ENCODE data around the gene GNAZ.
A peak's percentile ranks its signal among the peaks of the same experiment; 100 is the strongest.

GNAZ gene

DNA sequence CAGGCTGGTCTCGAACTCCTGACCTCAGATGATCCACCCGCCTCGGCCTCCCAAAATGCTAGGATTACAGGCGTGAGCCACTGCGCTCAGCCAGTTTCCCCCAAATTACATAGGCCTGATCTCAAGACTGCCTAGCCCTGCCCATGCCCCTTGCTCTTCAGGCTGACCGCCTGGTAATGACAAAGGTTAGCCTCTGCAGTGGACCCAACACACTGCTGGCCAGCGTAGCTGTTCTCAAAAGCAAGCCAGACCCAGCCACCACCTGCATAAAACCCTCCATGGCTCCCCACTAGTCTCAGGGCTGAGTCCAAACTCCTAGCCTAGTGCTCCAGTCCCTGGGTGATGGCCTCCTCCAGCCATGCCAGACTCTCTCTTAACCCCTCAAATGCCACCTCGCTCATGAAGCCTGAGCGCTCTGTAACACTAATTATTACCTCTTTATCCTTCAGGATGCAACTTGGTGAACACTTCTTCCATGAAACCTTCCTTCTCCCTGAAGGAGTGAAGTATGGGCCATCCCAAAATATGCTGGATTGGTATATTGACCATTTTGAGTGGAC lies 72.3 kb downstream of the GNAZ start:
- no peak overlapping the region for H3K27ac ChIP-seq (ENCODE audit: low read depth, low read length)
- no peaks in the 10 kb centered on the region for H3K9me3 ChIP-seq (ENCODE audit: insufficient read depth, low read depth, low read length)
- H3K4me3 ChIP-seq (ENCODE audit: low read length): no peak overlapping the region
- H3K27me3 ChIP-seq (ENCODE audit: insufficient read depth, low read length): no peaks in the 10 kb centered on the region; the same call in 1 of the 2 replicates
- H3K4me1 ChIP-seq (ENCODE audit: insufficient read depth, low read length): peaks cover 11% of the 10 kb centered on the region; the same call in 1 of the 2 replicates
- 92% methylated on average over 9 of the region's 9 CpGs for WGBS
- H3K9ac ChIP-seq (ENCODE audit: low read depth, low read length): no peak overlapping the region
- no peaks in the 10 kb centered on the region for H3K36me3 ChIP-seq (ENCODE audit: insufficient read depth, low read length)

DNA sequence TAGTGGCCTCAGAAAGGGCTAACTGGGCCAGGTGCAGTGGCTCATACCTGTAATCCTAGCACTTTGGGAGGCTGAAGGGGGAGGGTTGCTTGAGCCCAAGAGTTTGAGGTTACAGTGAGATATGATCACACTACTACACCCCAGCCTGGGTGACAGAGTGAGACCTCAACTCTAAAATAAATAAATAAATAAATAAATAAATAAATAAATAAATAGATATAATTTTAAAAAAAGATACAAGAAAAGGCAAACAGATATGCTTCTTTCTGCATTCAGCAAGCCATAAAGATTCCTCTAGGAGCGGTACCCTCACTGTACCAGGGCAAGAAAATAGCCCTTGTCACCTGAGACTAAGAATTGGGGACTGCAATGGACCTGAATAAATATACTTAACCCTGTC lies 72.8 kb downstream of the GNAZ start:
- no peaks in the 10 kb centered on the region for H3K36me3 ChIP-seq (ENCODE audit: insufficient read depth, low read length)
- no peaks in the 10 kb centered on the region for H3K9me3 ChIP-seq (ENCODE audit: insufficient read depth, low read depth, low read length)
- H3K27ac ChIP-seq (ENCODE audit: low read depth, low read length): no peak overlapping the region
- H3K4me1 ChIP-seq (ENCODE audit: insufficient read depth, low read length): peaks cover 7% of the 10 kb centered on the region; the same call in 1 of the 2 replicates
- WGBS: 97% methylated on average over 1 of the region's 1 CpG
- H3K4me3 ChIP-seq (ENCODE audit: low read length): no peak overlapping the region
- no peak overlapping the region for H3K9ac ChIP-seq (ENCODE audit: low read depth, low read length)
- no peaks in the 10 kb centered on the region; the same call in 1 of the 2 replicates for H3K27me3 ChIP-seq (ENCODE audit: insufficient read depth, low read length)

DNA sequence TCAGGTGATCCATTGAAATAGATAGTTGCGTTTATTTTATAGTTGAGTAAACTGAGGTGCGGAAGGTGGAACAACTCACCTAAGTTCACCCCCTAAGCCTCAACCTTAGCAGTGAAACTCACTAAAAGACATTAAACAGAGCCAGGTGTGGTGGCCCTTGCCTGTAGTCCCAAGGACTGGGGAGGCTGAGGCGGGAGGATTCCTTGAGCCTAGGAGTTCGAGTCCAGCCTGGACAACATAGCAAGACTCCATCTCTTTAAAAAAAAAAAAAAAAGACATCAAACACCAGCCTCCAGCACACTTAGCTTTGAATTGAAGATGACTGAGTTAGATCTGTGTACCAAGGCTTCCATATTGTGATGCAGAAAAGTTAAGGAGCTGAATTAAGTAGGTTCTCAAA lies 74.1 kb downstream of the GNAZ start:
- 85% methylated on average over 3 of the region's 4 CpGs for WGBS
- Histone ChIP-seq H3K27ac (ENCODE audit: low read depth, low read length) (no peak overlapping the region), H3K27me3 (ENCODE audit: insufficient read depth, low read length) (no peaks in the 10 kb centered on the region; the same call in 1 of the 2 replicates), H3K36me3 (ENCODE audit: insufficient read depth, low read length) (no peaks in the 10 kb centered on the region), H3K4me1 (ENCODE audit: insufficient read depth, low read length) (peaks cover 9% of the 10 kb centered on the region), H3K9me3 (ENCODE audit: insufficient read depth, low read depth, low read length) (no peaks in the 10 kb centered on the region), H3K9ac (ENCODE audit: low read depth, low read length) (no peak overlapping the region), H3K4me3 (ENCODE audit: low read length) (no peak overlapping the region)

GRCh38 chr22:23144932-23145877 lies 74.9 kb downstream of the GNAZ start, which contains the start of gene RAB36:
Gene RAB36 (plus strand): TSS chr22:23145477. CDS start chr22:23146617, 1,140 bp downstream.
- 5% methylated on average over 62 of the region's 62 CpGs for WGBS
- Histone ChIP-seq H3K27me3 (ENCODE audit: insufficient read depth, low read length) (no peaks in the 10 kb centered on the region; the same call in 1 of the 2 replicates), H3K4me3 (ENCODE audit: low read length) (peak within 1 kb of the TSS; percentile 55), H3K9ac (ENCODE audit: low read depth, low read length) (peak within 1 kb of the TSS; percentile 29; the same call in 1 of the 2 replicates), H3K36me3 (ENCODE audit: insufficient read depth, low read length) (no peaks in the 10 kb centered on the region), H3K9me3 (ENCODE audit: insufficient read depth, low read depth, low read length) (no peaks in the 10 kb centered on the region), H3K27ac (ENCODE audit: low read depth, low read length) (no peak within 1 kb of the TSS), H3K4me1 (ENCODE audit: insufficient read depth, low read length) (peaks cover 11% of the 10 kb centered on the region)

GRCh38 chr22:23145878-23146470 lies 75.7 kb downstream of the GNAZ start:
- peak overlapping the region; percentile 55 for H3K4me3 ChIP-seq (ENCODE audit: low read length)

GRCh38 chr22:23146478-23147205 lies 76.3 kb downstream of the GNAZ start:
- WGBS: 84% methylated on average over 8 of the region's 8 CpGs
- no peak overlapping the region for H3K4me3 ChIP-seq (ENCODE audit: low read length)
- H3K36me3 ChIP-seq (ENCODE audit: insufficient read depth, low read length): no peaks in the 10 kb centered on the region
- no peak overlapping the region for H3K9ac ChIP-seq (ENCODE audit: low read depth, low read length)
- H3K27ac ChIP-seq (ENCODE audit: low read depth, low read length): no peak overlapping the region
- no peaks in the 10 kb centered on the region; the same call in 1 of the 2 replicates for H3K27me3 ChIP-seq (ENCODE audit: insufficient read depth, low read length)
- H3K9me3 ChIP-seq (ENCODE audit: insufficient read depth, low read depth, low read length): no peaks in the 10 kb centered on the region
- H3K4me1 ChIP-seq (ENCODE audit: insufficient read depth, low read length): peaks cover 7% of the 10 kb centered on the region

More at GRCh38 chr22:23145878-23146470, 75.7 kb downstream of the GNAZ start:
- WGBS: 93% methylated on average over 2 of the region's 2 CpGs
- H3K9me3 ChIP-seq (ENCODE audit: insufficient read depth, low read depth, low read length): no peaks in the 10 kb centered on the region
- H3K4me1 ChIP-seq (ENCODE audit: insufficient read depth, low read length): peaks cover 11% of the 10 kb centered on the region
- no peaks in the 10 kb centered on the region for H3K36me3 ChIP-seq (ENCODE audit: insufficient read depth, low read length)
- peak overlapping the region; percentile 29; the same call in 1 of the 2 replicates for H3K9ac ChIP-seq (ENCODE audit: low read depth, low read length)
- H3K27ac ChIP-seq (ENCODE audit: low read depth, low read length): no peak overlapping the region
- no peaks in the 10 kb centered on the region; the same call in 1 of the 2 replicates for H3K27me3 ChIP-seq (ENCODE audit: insufficient read depth, low read length)

DNA sequence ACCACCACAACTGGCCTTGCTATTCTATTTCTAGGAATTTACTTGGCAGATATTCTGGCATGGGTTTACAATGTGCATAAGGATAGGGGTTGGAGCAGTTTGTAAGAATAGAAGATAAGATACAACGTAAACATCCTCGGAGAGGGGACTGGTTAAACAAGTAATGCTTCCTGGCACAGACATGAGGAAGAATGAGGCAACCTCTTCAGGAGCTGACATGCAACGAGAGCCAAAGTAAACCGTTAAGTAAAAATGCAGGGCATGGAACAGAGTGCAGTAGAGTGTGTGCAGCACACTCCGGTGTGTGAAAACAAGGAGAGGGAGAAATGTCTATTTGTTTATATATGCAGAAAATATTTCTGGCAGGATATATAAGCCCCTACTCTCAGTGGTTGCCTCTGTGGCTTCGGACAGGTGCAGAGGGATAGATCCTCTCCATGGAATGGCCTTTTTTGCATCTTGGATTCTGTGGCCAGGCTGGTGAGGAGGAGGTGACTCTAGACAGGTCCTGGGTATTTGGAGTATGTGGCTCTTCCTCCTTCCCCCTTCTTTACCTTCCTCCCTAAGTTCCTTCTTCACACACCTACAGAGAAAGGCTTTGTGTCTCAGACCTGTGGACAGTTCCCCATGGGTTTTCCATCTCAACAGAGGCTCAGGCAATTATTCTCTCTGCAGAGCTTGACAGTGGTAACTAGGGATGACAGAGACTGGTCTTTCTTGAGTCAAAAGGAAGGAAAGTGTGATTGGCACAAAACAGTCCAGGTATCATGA lies 77.5 kb downstream of the GNAZ start:
- Histone ChIP-seq H3K27me3 (ENCODE audit: insufficient read depth, low read length) (no peaks in the 10 kb centered on the region; the same call in 1 of the 2 replicates), H3K9ac (ENCODE audit: low read depth, low read length) (no peak overlapping the region), H3K27ac (ENCODE audit: low read depth, low read length) (no peak overlapping the region), H3K4me1 (ENCODE audit: insufficient read depth, low read length) (peaks cover 11% of the 10 kb centered on the region), H3K36me3 (ENCODE audit: insufficient read depth, low read length) (no peaks in the 10 kb centered on the region), H3K4me3 (ENCODE audit: low read length) (no peak overlapping the region), H3K9me3 (ENCODE audit: insufficient read depth, low read depth, low read length) (no peaks in the 10 kb centered on the region)
- WGBS: 90% methylated on average over 6 of the region's 6 CpGs

- no peaks in the 10 kb centered on the region for H3K9me3 ChIP-seq (ENCODE audit: insufficient read depth, low read depth, low read length)
- no peak overlapping the region for H3K9ac ChIP-seq (ENCODE audit: low read depth, low read length)
- no peak overlapping the region for H3K4me3 ChIP-seq (ENCODE audit: low read length)
- no peaks in the 10 kb centered on the region for H3K36me3 ChIP-seq (ENCODE audit: insufficient read depth, low read length)
- no peak overlapping the region for H3K27ac ChIP-seq (ENCODE audit: low read depth, low read length)
- no peaks in the 10 kb centered on the region; the same call in 1 of the 2 replicates for H3K27me3 ChIP-seq (ENCODE audit: insufficient read depth, low read length)
- 70% methylated on average over 15 of the region's 15 CpGs for WGBS
- peaks cover 11% of the 10 kb centered on the region for H3K4me1 ChIP-seq (ENCODE audit: insufficient read depth, low read length)
Observed at GRCh38 chr22:23149743-23150238, 79.5 kb downstream of the GNAZ start.

DNA sequence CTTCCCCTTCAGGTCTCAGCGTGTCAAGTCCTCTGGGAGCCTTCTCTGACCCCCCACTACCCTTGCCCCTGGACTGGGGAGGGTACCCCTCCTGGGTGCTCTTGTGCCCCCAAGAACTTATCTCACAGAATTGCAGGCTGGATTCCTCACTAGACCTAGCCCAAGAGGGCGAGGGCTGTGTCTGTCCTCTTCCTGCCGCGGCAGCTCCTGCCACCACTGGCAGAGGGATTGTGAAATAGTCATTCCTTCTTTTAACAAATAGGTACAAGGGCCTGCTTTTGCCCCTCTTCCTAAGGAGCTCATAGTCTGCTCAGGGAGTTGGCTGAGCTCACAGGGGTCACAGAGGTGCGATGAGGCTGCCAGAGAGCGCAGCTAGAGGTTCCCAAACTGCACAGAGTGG lies 80.4 kb downstream of the GNAZ start:
- H3K4me1 ChIP-seq (ENCODE audit: insufficient read depth, low read length): peaks cover 11% of the 10 kb centered on the region
- no peaks in the 10 kb centered on the region; the same call in 1 of the 2 replicates for H3K27me3 ChIP-seq (ENCODE audit: insufficient read depth, low read length)
- WGBS: 93% methylated on average over 6 of the region's 6 CpGs
- H3K36me3 ChIP-seq (ENCODE audit: insufficient read depth, low read length): no peaks in the 10 kb centered on the region
- H3K9me3 ChIP-seq (ENCODE audit: insufficient read depth, low read depth, low read length): no peaks in the 10 kb centered on the region
- H3K9ac ChIP-seq (ENCODE audit: low read depth, low read length): no peak overlapping the region
- H3K4me3 ChIP-seq (ENCODE audit: low read length): no peak overlapping the region
- H3K27ac ChIP-seq (ENCODE audit: low read depth, low read length): no peak overlapping the region

DNA sequence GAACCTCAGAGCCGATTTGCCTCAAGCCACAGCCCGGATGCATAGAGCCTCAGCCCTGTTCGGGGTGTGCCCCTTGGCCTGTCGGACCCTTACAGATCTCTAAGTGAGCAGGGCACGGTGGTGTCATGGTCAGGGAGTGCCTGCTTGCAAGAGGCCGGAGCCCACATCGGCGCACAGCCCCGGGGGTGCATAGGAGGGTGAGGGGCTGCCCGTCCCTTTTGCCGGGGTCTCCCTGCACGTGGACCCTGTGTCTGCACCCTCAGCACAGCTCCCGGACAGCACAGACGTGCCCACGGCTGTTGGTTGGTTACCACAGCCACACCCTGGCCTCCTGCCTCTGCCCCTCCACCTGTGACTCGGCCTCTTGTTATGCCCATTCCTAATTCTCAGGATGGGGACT lies 81.5 kb downstream of the GNAZ start:
- Histone ChIP-seq H3K9me3 (ENCODE audit: insufficient read depth, low read depth, low read length) (no peaks in the 10 kb centered on the region), H3K36me3 (ENCODE audit: insufficient read depth, low read length) (no peaks in the 10 kb centered on the region), H3K27ac (ENCODE audit: low read depth, low read length) (no peak overlapping the region), H3K9ac (ENCODE audit: low read depth, low read length) (no peak overlapping the region), H3K4me1 (ENCODE audit: insufficient read depth, low read length) (peaks cover 15% of the 10 kb centered on the region), H3K4me3 (ENCODE audit: low read length) (no peak overlapping the region), H3K27me3 (ENCODE audit: insufficient read depth, low read length) (no peaks in the 10 kb centered on the region)
- WGBS: 91% methylated on average over 15 of the region's 16 CpGs
